PC-9 (cell line): Measurements from ENCODE around the gene RIBC1. TPM values are rescaled to one million over a fixed set of nuclear protein-coding genes. Genes with fewer than 3 reads are reported as not detected.
"Not testable (repeated sequence)": the region's sequence is repeated elsewhere in the genome, so short reads cannot be mapped to it uniquely, and the experiment has no call there.

Source experiments
- BruUV-seq: library from RNA; stranded (reverse); fragments of 400-500 nt; replicated peaks from 2 replicates; lab custom pipeline; 2021; lab: Mats Ljungman, UMichigan
- CTCF ChIA-PET: fragments of 300-600 bp; sonication (Branson Sonifier 250); formaldehyde crosslinking; loops from one replicate; lab custom pipeline; 2022; ENCODE audit warnings: antibody characterized with exemption; lab: Charles Lee
- POLR2A ChIA-PET: fragments of 300-600 bp; sonication (Branson Sonifier 250); formaldehyde crosslinking; loops from one replicate; lab custom pipeline; 2022; ENCODE audit warnings: antibody characterized with exemption; ENCODE audit not compliant: unreplicated experiment; lab: Charles Lee
- DNase-seq, 2 experiments: peaks; one replicate each; pipeline versions ENCODE4 v3.0.0 to v3.0.0-alpha.2; 2015 to 2022; ENCODE audit warnings: mixed read lengths in 1 of 2
- H2AFZ ChIP-seq: fragments of 200-600 bp; sonication (generic); 2 replicates; pipeline ENCODE4 v1.8.1; 2017; ENCODE audit warnings: antibody characterized with exemption
- H3F3A ChIP-seq: fragments of 200-600 bp; sonication (generic); 2 replicates; pipeline ENCODE4 v1.8.1; 2017; ENCODE audit warnings: antibody characterized with exemption, mild to moderate bottlenecking, low read depth; ENCODE audit not compliant: insufficient read depth
- H3K27ac ChIP-seq: fragments of 200-600 bp; sonication (generic); 2 replicates; pipeline ENCODE4 v1.6.1; 2016; ENCODE audit warnings: mixed run types
- H3K27me3 ChIP-seq: fragments of 200-600 bp; sonication (generic); 2 replicates; pipeline ENCODE4 v1.6.1; 2016; ENCODE audit warnings: low read depth, mixed run types; ENCODE audit not compliant: insufficient read depth
- H3K36me3 ChIP-seq: fragments of 200-600 bp; sonication (generic); 2 replicates; pipeline ENCODE4 v1.6.1; 2016; ENCODE audit warnings: low read depth, mixed run types
- H3K4me1 ChIP-seq: fragments of 200-600 bp; sonication (generic); replicated peaks from 2 replicates; pipeline ENCODE4 v1.6.1; 2016; ENCODE audit warnings: mixed run types; ENCODE audit not compliant: insufficient read depth
- H3K4me2 ChIP-seq: fragments of 200-600 bp; sonication (generic); 2 replicates; pipeline ENCODE4 v1.6.1; 2017; ENCODE audit warnings: mixed run types
- H3K4me3 ChIP-seq: fragments of 200-600 bp; sonication (generic); 2 replicates; pipeline ENCODE4 v1.6.1; 2016; ENCODE audit warnings: mixed run types
- H3K79me2 ChIP-seq: fragments of 200-600 bp; sonication (generic); 2 replicates; pipeline ENCODE4 v1.6.1; 2017; ENCODE audit warnings: low read depth, mixed run types
- H3K9me2 ChIP-seq: fragments of 200-600 bp; sonication (generic); 2 replicates; pipeline ENCODE4 v1.8.1; 2017; ENCODE audit warnings: mild to moderate bottlenecking; ENCODE audit not compliant: insufficient read depth
- H3K9me3 ChIP-seq: fragments of 200-600 bp; sonication (generic); 2 replicates; pipeline ENCODE4 v1.8.1; 2016; ENCODE audit warnings: low read depth; ENCODE audit not compliant: insufficient read depth
- H4K20me1 ChIP-seq: fragments of 200-600 bp; sonication (generic); 2 replicates; pipeline ENCODE4 v1.8.1; 2017; ENCODE audit not compliant: insufficient read depth
- EZH2 ChIP-seq: fragments of 200-600 bp; sonication (generic); IDR thresholded peaks from 2 replicates; pipeline ENCODE4 v1.8.0; 2017; ENCODE audit warnings: antibody characterized with exemption, low read depth
- intact Hi-C: fragments of 100-400 bp; cut with micrococcal nuclease; formaldehyde crosslinking; loops from one replicate; pipeline ENCODE4 v1.10.0; 2022; ENCODE audit not compliant: unreplicated experiment
- total RNA-seq: library from RNA; stranded (reverse); gene quantifications from 2 replicates; pipeline ENCODE4 v1.2.3, GENCODE V29; 2021
- TF ChIP-seq, protein P1 (sequence below): fragments of 200-600 bp; sonication (generic); conservative IDR thresholded peaks from 2 replicates; pipeline ENCODE4 v1.6.1; 2017; ENCODE audit warnings: mixed run types, antibody characterized with exemption, mild to moderate bottlenecking, moderate library complexity

Gene RIBC1
- total RNA-seq, 1 experiment from 2014 or later = 4.5 TPM

GRCh38 chrX:53412446-53412845 is 10.2 kb upstream of the RIBC1 start:
- Histone ChIP-seq H2AFZ (no peak overlapping the region), H3K9me2 (no peaks in the 10 kb centered on the region), H3K36me3 (no peaks in the 10 kb centered on the region), H3K79me2 (no peaks in the 10 kb centered on the region), H3K4me1 (no peaks in the 10 kb centered on the region), H3K9me3 (no peaks in the 10 kb centered on the region), H3F3A (no peaks in the 10 kb centered on the region), H4K20me1 (no peaks in the 10 kb centered on the region), H3K4me2 (no peak overlapping the region), H3K27me3 (no peaks in the 10 kb centered on the region), H3K27ac (no peak overlapping the region), H3K4me3 (no peak overlapping the region)
- BruUV-seq = no TSS peak
- POLR2A ChIA-PET = no interaction called here
- DNase-seq = no peak
- intact Hi-C loops = no loop called here
- CTCF ChIA-PET = no interaction called here
- TF ChIP-seq, protein P1, sequence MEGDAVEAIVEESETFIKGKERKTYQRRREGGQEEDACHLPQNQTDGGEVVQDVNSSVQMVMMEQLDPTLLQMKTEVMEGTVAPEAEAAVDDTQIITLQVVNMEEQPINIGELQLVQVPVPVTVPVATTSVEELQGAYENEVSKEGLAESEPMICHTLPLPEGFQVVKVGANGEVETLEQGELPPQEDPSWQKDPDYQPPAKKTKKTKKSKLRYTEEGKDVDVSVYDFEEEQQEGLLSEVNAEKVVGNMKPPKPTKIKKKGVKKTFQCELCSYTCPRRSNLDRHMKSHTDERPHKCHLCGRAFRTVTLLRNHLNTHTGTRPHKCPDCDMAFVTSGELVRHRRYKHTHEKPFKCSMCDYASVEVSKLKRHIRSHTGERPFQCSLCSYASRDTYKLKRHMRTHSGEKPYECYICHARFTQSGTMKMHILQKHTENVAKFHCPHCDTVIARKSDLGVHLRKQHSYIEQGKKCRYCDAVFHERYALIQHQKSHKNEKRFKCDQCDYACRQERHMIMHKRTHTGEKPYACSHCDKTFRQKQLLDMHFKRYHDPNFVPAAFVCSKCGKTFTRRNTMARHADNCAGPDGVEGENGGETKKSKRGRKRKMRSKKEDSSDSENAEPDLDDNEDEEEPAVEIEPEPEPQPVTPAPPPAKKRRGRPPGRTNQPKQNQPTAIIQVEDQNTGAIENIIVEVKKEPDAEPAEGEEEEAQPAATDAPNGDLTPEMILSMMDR = no peak
- TF ChIP-seq EZH2 = no peak

- H3K79me2 ChIP-seq = peaks cover 37% of the 10 kb centered on the region
- H3K9me3 ChIP-seq, H2AFZ ChIP-seq, H3K27me3 ChIP-seq, H3K27ac ChIP-seq, H3K4me1 ChIP-seq, H3K9me2 ChIP-seq, H3F3A ChIP-seq, H4K20me1 ChIP-seq, H3K36me3 ChIP-seq, H3K4me3 ChIP-seq, DNase-seq, POLR2A ChIA-PET, BruUV-seq: not testable (repeated sequence)
- intact Hi-C loops = loop anchor here (5.0 kb wide), 1 partner anchor 138 kb away; the partner anchor contains the start of gene IQSEC2
- peak overlapping the region; percentile 75; the same call in 1 of the 2 replicates for H3K4me2 ChIP-seq
- CTCF ChIA-PET = interaction anchor here (0.7 kb wide), 1 partner anchor 609 kb away, joined by 3 read pairs; no protein-coding TSS in a partner anchor
Measured at GRCh38 chrX:53420351-53420750, 2.3 kb upstream of the RIBC1 start.

DNA sequence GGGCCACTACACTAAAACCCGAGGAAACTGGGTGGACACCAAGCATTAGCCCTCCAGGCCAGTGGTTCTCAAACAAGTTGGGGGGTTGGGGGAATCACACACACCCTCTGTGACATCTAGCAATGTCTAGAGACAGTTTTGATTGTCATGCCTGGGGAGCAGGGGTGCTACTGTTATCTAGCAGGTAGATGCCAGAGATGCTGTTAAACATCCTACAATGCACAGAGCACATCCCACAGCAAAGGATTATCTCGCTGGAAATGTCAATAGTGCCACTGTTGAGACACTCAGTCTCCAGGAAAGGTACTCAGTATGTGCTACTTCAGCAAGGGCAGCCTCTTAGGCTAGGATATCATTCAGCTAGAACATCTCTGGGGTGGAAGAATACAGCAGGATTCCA is 1.5 kb upstream of the RIBC1 start:
- peaks cover 37% of the 10 kb centered on the region for H3K79me2 ChIP-seq
- CTCF ChIA-PET = no interaction called here

More for the DNA sequence above, 1.5 kb upstream of the RIBC1 start:
- H3F3A ChIP-seq = no peaks in the 10 kb centered on the region
- H3K27ac ChIP-seq = no peak overlapping the region
- peak overlapping the region; percentile 75 for H3K4me2 ChIP-seq
- TF ChIP-seq, protein P1 = no peak
- TF ChIP-seq EZH2 = no peak
- no peak overlapping the region for H2AFZ ChIP-seq
- no peak for DNase-seq
- H3K9me2 ChIP-seq = no peaks in the 10 kb centered on the region
- no peaks in the 10 kb centered on the region for H3K9me3 ChIP-seq
- POLR2A ChIA-PET = interaction anchor here (0.6 kb wide), 1 partner anchor 93 kb away, joined by 3 read pairs; no protein-coding TSS in a partner anchor
- TSS peak; percentile 30 for BruUV-seq
- H4K20me1 ChIP-seq = no peaks in the 10 kb centered on the region
- H3K4me1 ChIP-seq = no peaks in the 10 kb centered on the region
- H3K36me3 ChIP-seq = no peaks in the 10 kb centered on the region
- intact Hi-C loops = loop anchor here (5.0 kb wide), 1 partner anchor 139 kb away; the partner anchor contains the start of gene IQSEC2
- H3K4me3 ChIP-seq = peak overlapping the region; percentile 58; the same call in 1 of the 2 replicates
- no peaks in the 10 kb centered on the region for H3K27me3 ChIP-seq
